Left ventricle myocardium inferior (tissue), 1 donor: ENCODE data around the gene ADAMTSL1. TPM values are rescaled to one million over a fixed set of nuclear protein-coding genes. Genes with fewer than 3 reads are reported as not detected.

Source experiments
- DNase-seq: peaks from one replicate; pipeline ENCODE4 v3.0.0-alpha.2; 2020
- H3K27ac ChIP-seq: fragments of 200-600 bp; replicated peaks from 2 replicates; pipeline ENCODE4 v1.8.0; 2021
- H3K27me3 ChIP-seq: fragments of 200-600 bp; 2 replicates; pipeline ENCODE4 v1.8.0; 2021; ENCODE audit warnings: low read depth
- H3K36me3 ChIP-seq: fragments of 200-600 bp; 2 replicates; pipeline ENCODE4 v1.8.0; 2021
- H3K4me1 ChIP-seq: fragments of 200-600 bp; 2 replicates; pipeline ENCODE4 v1.8.0; 2021
- H3K4me3 ChIP-seq: fragments of 200-600 bp; 2 replicates; pipeline ENCODE4 v1.8.0; 2021; ENCODE audit warnings: mild to moderate bottlenecking, moderate library complexity
- H3K9me3 ChIP-seq: fragments of 200-600 bp; replicated peaks from 2 replicates; pipeline ENCODE4 v1.8.0; 2021
- CTCF ChIP-seq: fragments of 200-600 bp; IDR thresholded peaks from 2 replicates; pipeline ENCODE4 v1.8.0; 2021; ENCODE audit warnings: antibody characterized with exemption, mild to moderate bottlenecking, borderline replicate concordance
- intact Hi-C: fragments of 100-400 bp; cut with micrococcal nuclease; formaldehyde crosslinking; loops from one replicate; pipeline ENCODE4 v1.11.0; 2022
- total RNA-seq: library from RNA; stranded (reverse); fragmentation: NEBNext Ultra II Directional; extraction: Animal tissue kit (Norgen Biotek cat#: 25700); gene quantifications from one replicate; pipeline ENCODE4 v1.2.1, GENCODE V29; 2021
- donor health status: DM: no; HTN: yes; CAD: no; lungs with severe emphysema.

ADAMTSL1 gene
- total RNA-seq, 1 donor from 2014 or later = 1.7 TPM

- no peaks in the 10 kb centered on the region for H3K4me1 ChIP-seq
- no peak for TF ChIP-seq CTCF
- intact Hi-C loops = no loop called here
Measured at GRCh38 chr9:18543406-18544192, 69.6 kb downstream of the ADAMTSL1 start.

GRCh38 chr9:18544456-18544855, 70.5 kb downstream of the ADAMTSL1 start:
- DNase-seq = no peak
- Histone ChIP-seq H3K36me3 (no peaks in the 10 kb centered on the region), H3K27ac (no peak overlapping the region), H3K9me3 (no peaks in the 10 kb centered on the region), H3K4me1 (no peaks in the 10 kb centered on the region), H3K4me3 (no peak overlapping the region), H3K27me3 (no peaks in the 10 kb centered on the region)
- intact Hi-C loops = no loop called here
- TF ChIP-seq CTCF = no peak

More at GRCh38 chr9:18543406-18544192, 69.6 kb downstream of the ADAMTSL1 start:
- Histone ChIP-seq H3K4me3 (no peak overlapping the region), H3K27ac (no peak overlapping the region), H3K27me3 (no peaks in the 10 kb centered on the region), H3K36me3 (no peaks in the 10 kb centered on the region), H3K9me3 (no peaks in the 10 kb centered on the region)
- no peak for DNase-seq

DNA sequence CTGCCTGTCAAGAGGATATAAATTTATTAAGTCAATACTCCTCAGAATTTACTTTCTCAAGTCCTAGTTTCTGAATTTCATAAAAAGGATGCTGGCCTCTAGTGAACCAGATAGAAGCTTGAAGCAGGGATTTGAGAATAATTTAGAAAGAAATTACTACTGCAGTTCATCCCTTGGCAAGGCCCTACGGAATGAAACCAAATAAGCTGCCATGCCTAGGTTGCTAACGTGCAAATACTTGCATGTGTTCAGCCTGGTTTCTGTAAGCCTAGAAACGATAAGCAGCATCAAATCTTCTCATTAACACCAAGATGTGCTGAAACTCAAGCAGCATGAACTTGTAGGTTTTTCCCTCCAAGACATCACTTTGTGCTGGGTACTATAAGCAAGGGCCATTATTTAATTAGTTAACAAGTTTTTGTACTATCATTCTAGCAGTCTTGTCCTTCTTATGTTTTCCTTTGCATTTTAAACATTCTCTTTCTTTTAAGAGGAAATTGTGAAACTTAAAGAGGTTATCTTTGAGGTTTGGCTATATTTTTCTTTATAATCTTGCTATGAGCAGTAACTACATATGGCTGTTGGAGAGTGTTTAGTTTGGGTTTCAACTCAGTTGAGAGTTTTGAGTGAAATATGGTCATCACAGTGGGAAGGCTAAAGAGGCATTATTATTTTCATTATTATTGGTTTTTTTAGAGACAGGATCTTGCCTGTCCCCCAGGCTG, 71.8 kb downstream of the ADAMTSL1 start:
- H3K36me3 ChIP-seq = no peaks in the 10 kb centered on the region
- no peaks in the 10 kb centered on the region for H3K4me1 ChIP-seq
- H3K4me3 ChIP-seq = no peak overlapping the region
- no peak for TF ChIP-seq CTCF
- DNase-seq = no peak
- intact Hi-C loops = no loop called here
- H3K27ac ChIP-seq = no peak overlapping the region
- no peaks in the 10 kb centered on the region for H3K27me3 ChIP-seq
- H3K9me3 ChIP-seq = no peaks in the 10 kb centered on the region

DNA sequence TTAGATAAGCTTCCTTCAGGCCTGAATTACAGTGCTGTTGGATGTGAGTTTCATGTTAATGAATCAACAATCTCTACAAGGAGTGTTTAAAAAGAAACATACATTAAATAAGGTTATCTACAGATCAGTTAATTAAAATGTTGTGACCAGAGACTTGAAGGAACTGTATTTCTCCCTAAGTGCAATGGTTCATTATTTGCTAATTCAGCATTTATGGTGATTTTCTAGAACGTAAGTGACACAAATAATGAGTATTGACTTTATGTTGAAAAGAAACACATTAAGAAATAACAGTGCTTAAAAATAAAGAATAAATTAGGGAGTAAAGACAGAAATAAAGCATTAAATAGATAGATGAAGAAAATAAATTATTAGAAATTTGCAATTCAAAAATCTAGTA, 74.5 kb downstream of the ADAMTSL1 start:
- Histone ChIP-seq H3K36me3 (no peaks in the 10 kb centered on the region), H3K9me3 (peaks cover 2% of the 10 kb centered on the region), H3K27me3 (no peaks in the 10 kb centered on the region), H3K4me3 (no peak overlapping the region), H3K27ac (no peak overlapping the region), H3K4me1 (no peaks in the 10 kb centered on the region)
- intact Hi-C loops = no loop called here
- DNase-seq = no peak
- TF ChIP-seq CTCF = no peak

DNA sequence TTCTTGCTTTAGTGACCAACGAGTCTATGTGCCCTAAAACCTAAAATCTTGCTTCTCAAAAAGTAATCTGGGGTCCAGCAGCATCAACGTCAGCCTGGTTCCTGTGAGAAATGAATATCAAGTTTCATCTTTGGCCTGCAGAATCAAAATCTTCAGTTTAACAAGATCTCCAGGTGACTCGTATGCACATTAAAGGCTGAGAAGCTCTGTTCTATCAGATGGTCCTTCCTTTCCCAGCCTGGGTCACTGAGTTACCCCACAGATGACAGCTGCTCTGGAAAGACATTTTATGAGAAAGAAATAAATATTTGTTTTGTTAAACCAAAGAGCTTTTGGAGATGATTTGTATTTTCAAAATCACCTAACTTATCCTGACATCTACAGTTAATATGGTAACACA, 75.8 kb downstream of the ADAMTSL1 start:
- H3K4me1 ChIP-seq = no peaks in the 10 kb centered on the region
- TF ChIP-seq CTCF = no peak
- H3K36me3 ChIP-seq = no peaks in the 10 kb centered on the region
- H3K27me3 ChIP-seq = no peaks in the 10 kb centered on the region
- no peak overlapping the region for H3K4me3 ChIP-seq
- no peak for DNase-seq
- peaks cover 7% of the 10 kb centered on the region for H3K9me3 ChIP-seq
- no peak overlapping the region for H3K27ac ChIP-seq
- intact Hi-C loops = no loop called here
